Epithelial cell of proximal tubule (primary cell): ENCODE results near the gene PPP1R16B. TPM values are rescaled to one million over a fixed set of nuclear protein-coding genes. Genes with fewer than 3 reads are reported as not detected.
A peak's percentile ranks its signal among the peaks of the same experiment; 100 is the strongest.

Source experiments
- DNase-seq: peaks from one replicate; pipeline ENCODE4 v3.0.0-alpha.2; 2011; ENCODE audit warnings: low read depth
- H3K4me3 ChIP-seq: 2 replicates; pipeline ENCODE4 v1.5.1; 2011; ENCODE audit warnings: low read depth, mild to moderate bottlenecking, low read length
- CTCF ChIP-seq: conservative IDR thresholded peaks from 2 replicates; pipeline ENCODE4 v1.5.1; 2012; ENCODE audit warnings: low read depth, mild to moderate bottlenecking, low read length
- total RNA-seq: library from RNA; depleted of rRNA; stranded (reverse); fragments of >200 nt; gene quantifications from 2 replicates; pipeline ENCODE4 v1.2.3, GENCODE V29; 2015

The PPP1R16B gene
- total RNA-seq, 1 donor from 2014 or later = not detected

DNA sequence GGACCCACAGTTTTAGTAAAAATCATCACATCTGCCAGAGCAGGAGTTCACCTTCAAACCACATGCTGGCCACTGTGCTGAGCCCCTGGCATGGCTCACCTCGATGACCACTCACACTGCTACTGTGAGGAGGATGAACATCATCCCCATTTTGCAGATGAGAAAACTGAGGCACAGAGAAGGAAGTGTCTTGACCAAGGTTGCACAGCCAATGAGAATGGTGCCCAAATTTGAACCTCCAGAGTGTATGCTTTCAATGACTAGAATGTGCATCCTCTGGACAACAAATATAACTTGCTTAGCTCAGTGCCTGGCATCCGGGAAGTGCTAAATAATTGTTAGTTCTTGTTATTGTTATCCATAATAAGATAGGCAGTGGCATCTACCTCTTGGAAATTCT, 83.6 kb downstream of the PPP1R16B start:
- no peak for DNase-seq
- no peak for TF ChIP-seq CTCF
- no peak overlapping the region for H3K4me3 ChIP-seq

DNA sequence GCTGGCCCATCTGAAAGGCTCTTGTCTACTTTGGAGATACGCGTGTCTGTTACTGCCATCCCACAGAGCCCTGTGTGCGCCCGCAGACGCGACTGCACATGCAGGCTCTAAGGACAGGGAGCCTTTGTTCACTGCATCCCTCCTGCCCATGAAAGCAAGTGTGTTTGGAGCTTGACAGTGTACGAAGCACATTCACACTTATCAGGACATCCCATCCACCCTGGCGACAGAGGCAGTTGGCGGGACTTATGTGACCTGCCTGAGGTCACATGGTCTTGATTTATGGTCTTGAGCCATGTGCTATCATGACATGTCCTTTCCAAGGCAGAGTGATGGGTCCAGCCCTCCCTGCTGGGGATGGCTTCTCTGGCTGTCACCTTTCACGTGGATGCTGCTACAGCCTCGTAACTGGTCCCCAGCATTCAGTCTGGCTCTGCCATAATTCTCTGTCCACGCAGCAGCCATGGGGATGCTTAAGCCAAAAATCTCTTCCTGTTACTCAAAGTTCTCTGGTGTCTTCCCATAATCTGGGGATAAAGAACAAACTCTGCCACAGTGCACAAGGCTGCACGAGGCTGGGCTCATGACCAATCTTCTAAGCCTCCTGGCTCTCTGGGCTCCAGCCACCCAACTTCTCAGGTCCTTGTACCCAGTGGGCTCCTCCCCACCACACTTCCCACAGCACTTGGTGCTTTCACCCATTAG, 84.4 kb downstream of the PPP1R16B start:
- TF ChIP-seq CTCF = no peak
- no peak for DNase-seq

GRCh38 chr20:38890497-38890818, 85.0 kb downstream of the PPP1R16B start:
- no peak overlapping the region for H3K4me3 ChIP-seq
- TF ChIP-seq CTCF = no peak
- DNase-seq = no peak

More for the DNA sequence above, 84.4 kb downstream of the PPP1R16B start:
- H3K4me3 ChIP-seq = no peak overlapping the region

DNA sequence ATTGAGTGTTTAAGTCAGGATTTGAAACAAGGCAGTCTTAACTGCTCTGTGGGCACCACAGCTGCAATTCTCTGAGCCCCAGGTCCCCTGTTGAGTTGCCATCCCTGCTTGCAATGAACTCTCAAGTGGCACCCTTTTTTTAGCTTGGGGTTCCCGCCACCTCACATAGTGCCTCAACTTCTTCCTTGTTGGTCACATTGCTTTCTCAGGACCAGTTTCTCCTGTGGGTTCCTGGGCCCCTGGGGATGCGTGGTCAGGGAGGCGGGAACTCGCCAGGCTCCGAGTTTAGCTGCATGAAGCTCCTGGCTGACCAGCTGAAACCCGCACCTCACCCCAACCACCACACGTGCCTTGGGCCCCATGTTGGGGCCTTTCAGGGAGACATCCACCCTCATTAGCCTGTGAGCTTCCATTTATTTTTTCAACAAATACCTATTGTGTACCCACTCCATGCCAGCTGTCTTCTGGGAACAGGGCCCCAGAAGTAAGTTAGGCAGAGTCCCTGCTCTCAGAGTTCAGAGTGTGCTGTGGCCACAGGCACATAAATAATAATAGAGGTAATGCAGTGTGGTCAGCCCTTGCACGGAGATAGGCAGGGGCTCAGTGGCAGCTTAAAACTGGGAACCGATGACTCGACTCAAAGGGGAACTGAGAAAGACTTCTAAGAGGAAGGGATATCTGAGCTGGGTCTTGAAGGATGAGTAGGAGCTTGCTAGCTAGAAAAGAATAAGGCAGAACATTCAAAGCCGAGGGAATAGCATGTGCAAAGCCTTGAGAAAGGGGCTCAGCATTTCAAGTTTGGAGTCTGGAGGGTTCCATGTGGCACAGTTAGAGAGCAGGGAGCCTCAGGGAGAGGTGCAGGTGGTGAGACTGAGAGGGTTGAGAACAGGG, 86.8 kb downstream of the PPP1R16B start:
- H3K4me3 ChIP-seq = no peak overlapping the region
- DNase-seq = no peak
- TF ChIP-seq CTCF = no peak

- TF ChIP-seq CTCF = no peak
- no peak for DNase-seq
- no peak overlapping the region for H3K4me3 ChIP-seq
Measured at GRCh38 chr20:38893056-38893564, 87.6 kb downstream of the PPP1R16B start.

DNA sequence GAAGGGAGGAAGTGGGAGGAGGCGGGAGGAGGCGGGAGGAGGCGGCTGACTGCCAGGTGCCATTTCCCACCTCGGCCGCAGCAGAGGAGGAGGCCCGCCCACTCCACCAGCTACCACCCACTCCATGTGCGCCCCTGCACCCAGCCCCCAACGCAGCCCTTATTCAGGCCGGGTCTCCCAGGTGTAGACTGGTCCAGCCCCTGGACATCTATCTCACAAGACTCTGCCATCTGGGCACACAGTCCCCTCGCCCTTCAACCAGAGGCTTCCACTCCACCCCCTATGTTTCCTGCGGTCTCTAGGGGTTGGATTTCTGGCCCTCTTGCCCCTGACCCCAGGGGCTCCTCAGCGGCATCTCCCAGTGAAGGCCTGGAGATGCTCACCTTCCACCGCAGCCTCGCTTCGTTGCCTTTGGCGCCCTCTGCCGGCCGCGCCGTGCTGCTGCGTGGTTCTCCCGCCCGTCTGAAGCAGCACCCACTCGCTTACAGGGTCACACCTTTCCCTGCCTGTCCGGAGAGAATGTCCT, 88.1 kb downstream of the PPP1R16B start:
- no peak overlapping the region for H3K4me3 ChIP-seq
- DNase-seq = no peak
- peak; percentile 80 for TF ChIP-seq CTCF
